SH-SY5Y (cell line): ENCODE measurements around the gene WNT5A.

Experiments
- GATA2 ChIP-seq: IDR thresholded peaks from 2 replicates; pipeline ENCODE4 v1.6.1; 2011; ENCODE audit warnings: mild to moderate bottlenecking, low read depth, low read length
- GATA3 ChIP-seq: IDR thresholded peaks from 2 replicates; pipeline ENCODE4 v1.6.1; 2011; ENCODE audit warnings: low read depth, mild to moderate bottlenecking, low read length, moderate library complexity

DNA sequence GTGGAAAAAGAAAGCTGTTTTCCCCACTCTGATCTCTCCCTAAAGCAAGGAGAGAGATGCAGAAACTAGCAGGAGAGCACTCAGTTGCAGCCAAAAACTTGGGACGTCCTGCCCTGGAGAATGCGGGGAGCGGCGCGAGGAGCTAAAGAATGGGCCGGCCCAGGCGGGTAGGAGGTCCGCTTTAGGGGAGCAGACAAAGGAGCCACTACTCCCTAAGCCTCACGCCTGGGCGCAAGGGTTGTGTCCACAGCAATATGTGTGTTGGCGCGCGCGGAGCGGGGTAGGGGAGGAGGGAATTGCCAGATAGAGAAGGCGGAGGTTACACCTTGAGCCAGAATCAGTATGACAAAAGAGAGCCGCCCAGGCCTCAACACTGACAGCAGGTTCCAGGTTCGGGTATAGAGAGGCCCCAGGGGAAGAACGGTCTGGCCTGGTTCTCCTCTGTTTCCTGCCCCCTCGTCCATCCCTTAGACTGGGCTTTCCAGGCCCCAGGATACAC lies 2.9 kb downstream of the WNT5A start:
- TF ChIP-seq GATA2 (no peak), GATA3 (no peak)
